CD4-positive, alpha-beta T cell treated with Interleukin-21 for 1 hour (primary cell): ENCODE measurements around the gene IQGAP2.
"Not testable (repeated sequence)": the region's sequence is repeated elsewhere in the genome, so short reads cannot be mapped to it uniquely, and the experiment has no call there.

Experiments used
- DNase-seq: peaks from one replicate; pipeline ENCODE4 v3.0.0-alpha.2; 2020

IQGAP2 gene

DNA sequence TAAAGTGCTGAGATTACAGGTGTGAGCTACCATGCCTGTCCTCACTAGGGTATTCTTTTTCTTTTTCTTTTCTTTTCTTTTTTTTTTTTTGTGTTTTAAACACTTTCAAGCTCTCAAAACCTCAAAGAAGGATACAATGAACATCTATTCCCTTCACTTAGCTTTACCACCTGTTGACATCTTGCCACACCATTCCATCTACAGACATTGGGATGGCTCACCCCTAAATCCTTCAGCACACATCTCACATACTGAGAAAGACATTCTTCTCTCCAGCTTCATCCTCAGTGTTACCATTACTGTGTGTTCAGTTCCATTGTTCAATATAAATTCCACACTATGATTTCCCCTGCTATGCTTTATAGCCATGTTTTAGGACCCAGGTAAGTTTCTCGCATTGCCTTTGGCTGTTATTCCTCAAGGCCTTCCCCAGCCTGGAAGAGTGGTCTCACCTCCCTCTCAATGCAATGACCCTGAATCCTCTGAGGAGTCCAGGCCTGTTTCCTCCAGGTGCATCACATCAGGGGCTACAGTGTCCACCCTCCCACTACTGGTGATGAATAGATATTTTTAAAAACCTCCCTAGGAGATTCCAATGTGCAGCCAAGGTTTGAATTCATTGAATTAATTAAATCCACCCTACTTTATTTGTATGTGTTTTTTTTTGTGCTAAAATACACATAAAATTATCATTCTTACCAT is 16.7 kb downstream of the IQGAP2 start:
- DNase-seq, result no peak

DNA sequence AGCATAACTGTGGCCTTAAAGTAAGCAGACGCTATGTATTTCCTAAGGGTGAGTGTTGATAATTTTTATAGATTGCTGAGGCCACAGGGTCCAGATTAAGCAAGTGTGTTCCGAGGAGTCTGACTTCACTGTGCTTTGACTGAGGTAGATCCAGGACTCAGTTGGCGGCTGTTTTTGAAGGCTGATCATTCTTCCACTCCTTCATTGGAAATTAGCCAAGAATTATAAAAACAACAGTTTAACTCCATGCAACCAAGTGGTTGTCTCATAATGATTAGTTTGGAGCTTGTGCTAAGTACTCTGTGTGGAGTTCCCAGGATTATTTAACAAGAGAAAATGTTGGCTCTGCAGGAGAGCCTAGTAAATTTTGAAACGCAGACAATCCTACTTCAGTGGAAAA is 19.1 kb downstream of the IQGAP2 start:
- DNase-seq, result no peak

DNA sequence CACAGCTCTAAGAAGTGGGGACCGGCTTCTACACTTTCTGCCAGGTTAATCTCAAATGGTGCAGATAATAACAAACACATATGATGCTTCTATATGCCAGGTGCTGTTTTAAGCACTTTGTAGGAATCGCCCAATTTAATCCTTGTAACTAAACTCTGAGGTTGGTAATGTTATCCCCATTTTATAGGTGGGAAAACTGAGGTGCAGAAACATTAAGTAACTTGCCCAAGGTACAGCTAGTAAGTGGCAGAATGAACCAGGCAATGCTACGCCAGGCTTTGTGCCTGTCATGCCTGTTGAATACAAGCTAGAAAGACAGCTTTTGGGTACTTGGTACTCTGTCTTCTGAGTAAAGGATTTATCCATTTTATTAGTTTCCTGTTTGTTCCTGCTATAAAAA is 19.7 kb downstream of the IQGAP2 start:
- no peak for DNase-seq

DNA sequence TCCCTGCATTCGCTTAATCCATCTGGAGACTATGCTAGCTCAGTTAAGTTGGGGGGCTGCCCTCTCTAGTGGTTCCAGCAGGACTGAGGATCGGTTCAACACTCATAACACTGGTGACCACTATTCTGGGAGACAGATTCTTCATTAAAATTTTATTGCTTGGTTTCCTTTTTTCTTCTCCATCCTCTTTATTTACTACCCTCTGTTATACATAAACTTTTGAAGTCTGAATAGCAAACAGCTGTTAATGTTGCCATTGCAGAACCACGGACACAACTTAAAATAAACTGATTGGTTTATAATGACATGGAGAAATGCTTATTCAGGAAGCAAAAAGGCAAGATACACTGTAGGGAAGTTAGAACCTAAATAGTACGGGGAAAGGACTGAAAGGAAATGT is 22.1 kb downstream of the IQGAP2 start:
- no peak for DNase-seq

DNA sequence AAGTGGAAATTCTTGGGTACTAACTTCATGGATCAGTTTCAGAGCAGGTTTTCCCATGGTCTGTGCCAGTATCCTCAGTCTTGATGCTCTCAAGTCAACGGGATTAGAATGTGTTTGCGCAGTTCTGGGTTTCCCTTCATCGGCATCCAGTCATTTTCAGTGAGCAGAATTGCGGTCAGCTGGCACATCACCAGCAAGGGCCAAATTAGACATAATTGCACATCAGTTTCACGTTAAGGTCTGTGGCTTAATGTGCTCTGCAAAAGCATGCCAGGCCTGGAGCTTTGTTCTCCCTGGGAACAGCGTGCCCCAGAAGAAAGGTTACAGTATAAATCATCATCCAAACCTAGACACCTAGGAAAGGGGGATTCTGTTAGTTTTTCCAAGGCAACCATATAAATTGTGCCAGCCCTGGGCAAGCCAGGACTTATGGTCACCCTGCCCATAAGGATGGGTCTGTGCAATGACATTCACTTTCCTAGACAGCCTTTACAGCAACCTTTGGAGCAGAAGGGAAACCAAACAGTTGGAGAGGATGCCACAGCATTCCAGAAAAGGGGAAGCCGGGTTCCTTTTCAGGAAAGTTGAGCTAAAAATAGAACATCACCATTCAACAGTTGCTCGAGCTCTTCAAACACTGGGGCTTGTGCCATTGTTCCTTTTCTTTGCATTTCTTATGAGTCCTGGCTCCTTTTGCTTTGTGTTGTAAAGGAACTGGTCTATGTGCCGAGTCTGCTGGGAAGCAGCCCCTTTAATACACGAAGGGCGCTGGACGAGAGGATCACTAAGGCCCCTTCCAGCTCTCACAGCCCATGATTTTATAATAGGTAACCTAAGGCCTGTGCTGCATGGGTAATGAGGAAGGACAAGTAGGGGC is 23.1 kb downstream of the IQGAP2 start:
- no peak for DNase-seq

DNA sequence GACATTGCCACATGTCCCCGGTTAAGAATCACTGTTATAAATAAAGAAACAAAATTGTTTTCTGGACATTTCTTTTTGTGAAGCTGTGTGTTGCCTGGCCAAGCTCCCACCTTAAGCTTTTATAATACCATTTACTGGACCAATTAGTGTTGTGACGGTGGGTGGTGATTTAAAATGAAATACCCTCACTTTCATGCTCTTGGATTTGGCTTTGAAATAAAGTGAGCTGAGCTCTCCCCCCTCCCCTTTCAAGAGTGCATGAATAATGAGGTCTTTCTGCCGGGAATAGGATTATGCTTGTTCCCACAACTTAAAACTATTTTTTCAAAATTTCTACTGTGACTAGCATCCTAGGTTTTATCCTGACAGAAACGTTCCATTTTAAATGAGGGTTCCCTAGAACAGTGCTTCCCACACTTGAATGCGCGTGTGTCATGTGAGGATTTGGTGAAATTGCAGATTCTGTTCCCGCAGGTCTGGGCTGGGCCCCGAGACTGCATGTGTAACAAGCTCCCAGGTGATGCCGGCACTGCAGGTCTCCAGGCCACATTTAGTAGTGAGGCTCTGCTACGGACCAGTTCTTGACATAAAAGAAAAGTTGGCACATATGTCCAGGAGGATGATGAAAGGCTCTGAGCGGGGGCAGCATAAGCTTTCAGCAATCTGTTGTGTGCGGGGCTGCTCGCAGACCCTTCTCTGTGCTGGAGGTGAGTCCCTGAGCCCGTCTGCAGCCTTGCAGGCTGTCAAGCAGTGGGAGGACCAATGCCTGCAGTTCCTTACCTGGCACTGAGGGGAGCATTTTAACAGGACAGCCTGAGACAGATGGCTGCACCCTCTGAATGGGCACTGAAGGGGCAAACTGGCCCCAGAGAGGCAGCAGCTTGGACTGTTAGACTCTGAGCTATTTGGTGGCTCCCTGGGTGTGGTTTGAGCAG is 24.4 kb downstream of the IQGAP2 start:
- DNase-seq, result no peak

DNA sequence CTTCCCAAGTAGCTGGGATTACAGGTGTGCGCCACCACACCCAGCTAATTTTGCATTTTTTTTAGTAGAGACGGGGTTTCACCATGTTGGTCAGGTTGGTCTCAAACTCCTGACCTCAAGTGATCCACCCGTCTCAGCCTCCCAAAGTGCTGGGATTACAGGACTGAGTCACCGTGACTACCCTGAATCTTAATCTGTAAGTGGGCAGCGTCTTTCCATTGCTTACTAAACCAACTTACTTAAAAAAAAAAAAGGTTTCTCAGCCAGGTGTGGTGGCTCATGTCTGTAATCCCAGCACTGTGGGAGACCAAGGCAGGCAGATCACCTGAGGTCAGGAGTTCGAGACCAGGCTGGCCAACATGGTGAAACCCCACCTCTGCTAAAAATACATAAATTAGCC is 25.5 kb downstream of the IQGAP2 start:
- DNase-seq, result not testable (repeated sequence)

DNA sequence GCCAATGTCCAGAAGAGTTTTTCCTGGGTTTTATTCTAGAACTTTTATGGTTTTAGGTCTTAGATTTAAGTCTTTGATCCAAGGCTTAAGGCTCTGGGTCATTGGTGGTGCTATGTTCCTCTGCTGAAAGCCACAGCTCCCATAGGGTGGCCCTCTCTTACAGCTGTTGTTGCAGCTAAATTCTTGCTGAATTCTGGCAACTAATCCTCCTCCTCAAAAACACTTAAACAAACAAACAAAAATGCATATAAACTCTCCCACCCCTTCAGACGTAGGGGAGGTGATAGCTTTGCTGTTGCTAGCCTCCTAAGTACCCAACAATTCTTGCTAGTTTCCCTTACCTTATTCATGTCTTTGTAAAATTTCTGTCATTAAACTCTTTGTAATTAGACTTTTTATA is 30.2 kb downstream of the IQGAP2 start:
- DNase-seq, result no peak

DNA sequence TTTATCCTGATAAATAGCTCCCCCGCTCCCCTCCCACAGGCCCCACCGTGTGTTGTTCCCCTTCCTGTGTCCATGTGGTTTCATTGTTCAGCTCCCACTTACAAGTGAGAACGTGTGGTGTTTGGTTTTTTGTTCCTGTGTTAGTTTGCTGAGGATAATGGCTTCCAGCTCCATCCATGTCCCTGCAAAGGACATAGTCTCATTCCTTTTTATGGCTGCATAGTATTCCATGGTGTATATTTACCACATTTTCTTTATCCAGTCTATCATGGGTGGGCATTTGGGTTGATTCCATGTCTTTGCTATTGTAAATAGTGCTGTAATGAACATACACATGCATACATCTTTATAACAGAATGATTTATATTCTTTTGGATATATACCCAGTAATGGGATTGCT is 34.4 kb downstream of the IQGAP2 start:
- not testable (repeated sequence) for DNase-seq

DNA sequence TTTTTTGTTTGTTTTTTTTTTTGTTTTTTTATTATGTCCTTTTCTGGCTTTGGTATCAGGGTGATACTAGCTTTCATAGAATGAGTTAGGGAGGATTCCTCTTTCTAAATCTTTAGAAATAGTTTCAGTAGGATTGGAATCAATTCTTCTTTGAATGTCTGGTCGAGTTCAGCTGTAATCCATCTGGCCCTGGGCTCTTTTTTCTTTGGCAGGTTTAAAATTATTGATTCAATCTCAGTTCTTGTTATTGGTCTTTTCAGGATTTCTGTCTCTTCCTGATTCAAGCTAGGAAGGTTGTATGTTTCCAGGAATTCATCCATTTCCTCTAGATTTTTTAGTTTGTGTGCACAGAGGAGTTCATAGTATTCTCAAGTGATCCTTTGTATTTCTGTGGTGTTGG is 34.9 kb downstream of the IQGAP2 start:
- no peak for DNase-seq

DNA sequence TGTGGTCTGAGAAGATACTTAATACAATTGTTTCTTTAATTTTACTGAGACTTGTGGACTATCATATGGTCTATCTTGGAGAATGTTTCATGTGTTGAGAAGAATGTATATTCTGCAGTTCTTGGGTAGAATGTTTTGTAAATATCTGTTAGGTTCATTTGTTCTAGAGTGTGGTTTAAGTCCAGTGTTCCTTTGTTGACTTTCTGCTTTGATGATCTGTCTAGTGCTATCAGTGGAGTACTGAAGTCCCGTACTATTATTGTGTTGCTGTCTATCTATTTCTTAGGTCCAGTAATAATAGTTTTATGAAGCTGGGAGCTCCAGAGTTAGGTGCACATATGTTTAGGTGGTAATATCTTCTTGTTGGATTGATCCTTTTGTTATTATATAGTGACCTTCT is 36.1 kb downstream of the IQGAP2 start:
- DNase-seq, result no peak

DNA sequence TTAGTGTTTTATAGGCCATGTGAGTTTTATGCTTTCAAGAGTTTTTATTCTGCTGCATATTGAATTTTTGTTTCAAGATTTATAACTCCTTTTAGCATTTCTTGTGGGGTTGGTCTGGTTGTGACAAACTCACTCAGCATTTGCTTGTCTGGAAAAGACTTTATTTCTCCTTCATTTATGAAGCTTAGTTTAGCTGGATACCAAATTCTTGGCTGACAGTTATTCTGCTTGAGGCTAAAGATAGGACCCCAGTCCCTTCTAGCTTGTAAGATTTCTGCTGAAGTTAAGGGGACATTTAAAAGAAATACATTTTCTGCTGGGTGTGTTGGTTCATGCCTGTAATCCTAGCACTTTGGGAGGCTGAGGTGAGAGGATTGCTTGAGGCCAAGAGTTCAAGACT is 36.8 kb downstream of the IQGAP2 start:
- no peak for DNase-seq

DNA sequence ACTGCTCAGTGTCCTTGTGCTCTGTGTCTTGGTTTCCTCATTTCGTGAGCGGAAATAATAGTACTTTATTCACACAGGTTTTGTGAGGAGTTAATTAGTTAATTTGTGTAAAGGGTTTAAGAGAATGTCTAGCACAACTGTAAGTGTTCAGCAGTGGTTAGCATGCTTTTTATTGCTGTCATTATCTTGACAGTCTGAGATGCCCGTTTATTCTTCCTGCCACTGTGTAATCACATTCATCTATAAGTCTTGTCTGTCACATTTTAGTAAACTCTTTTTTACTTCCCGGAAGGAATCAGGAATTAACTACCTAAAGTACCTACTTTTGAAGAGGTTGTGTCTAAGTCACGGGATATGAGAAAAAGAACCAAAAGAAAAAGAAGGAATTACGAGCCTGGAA is 38.0 kb downstream of the IQGAP2 start:
- no peak for DNase-seq

DNA sequence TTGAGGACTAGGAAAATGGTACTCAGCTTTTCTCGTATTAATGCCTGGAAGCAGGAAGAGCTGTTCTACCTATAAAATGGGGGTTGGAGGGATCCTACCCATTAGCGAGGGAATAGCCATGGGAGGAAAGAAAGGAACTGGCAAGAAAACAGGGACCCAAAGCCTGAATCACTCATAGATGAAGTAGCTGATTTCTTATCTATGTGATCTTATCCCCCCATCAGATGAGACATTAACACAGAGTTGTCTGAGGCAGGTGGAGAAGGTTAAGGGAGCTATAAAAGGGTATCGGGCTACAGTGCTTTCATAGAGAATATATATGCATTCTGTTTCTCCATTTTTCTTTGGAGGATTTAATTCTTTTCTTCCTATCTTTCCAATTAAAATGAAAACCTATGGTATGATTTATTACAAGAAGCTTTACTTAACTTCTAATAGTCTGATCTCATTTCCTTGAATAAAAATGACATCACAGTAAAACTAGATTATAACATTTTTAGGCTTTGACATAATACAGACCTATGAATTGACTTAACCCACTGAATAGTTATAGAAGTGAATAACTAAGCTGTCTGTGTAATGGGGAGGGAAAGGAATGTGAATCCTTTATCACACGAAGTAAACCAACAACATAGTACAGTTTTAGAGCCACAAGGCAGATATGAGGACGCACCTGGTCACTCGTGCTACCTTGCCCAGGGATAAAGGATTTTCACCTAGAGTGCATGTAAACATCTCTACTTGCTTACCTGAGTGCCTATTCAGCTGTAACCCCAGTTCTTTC is 39.0 kb downstream of the IQGAP2 start:
- no peak for DNase-seq

DNA sequence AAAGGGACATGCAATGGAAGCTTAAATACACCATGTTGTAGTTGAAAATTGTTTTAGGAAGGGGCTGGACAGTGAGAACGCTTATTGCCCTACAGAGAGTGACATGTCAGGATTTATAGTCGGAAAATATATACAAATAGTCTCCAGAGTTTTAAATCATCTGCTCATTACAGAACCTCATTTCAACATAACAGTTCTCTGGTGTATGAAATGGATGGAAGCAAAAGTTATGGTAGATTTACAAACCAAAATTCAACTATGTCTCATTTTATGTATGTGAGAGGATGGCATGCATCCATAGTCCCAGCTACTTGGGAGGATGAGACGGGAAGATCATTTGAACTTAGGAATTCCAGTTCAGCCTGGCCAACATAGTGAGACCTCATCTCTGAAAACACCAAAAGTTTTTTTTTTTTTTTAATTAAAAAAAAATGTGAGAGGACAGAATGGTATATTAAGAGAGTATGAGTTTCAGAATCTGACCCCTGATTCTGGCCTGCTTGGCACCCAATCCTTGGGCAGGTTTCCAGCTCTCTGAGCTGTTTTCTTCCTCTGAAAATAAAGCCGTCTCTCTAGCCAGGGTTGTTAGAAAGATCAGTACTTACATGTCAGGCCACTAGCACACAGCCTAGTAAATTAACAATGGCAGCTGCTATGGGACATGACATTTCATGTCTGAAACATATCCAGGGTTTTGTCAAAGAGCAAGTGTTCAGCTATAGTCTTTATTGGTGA is 40.1 kb downstream of the IQGAP2 start:
- DNase-seq, result no peak

DNA sequence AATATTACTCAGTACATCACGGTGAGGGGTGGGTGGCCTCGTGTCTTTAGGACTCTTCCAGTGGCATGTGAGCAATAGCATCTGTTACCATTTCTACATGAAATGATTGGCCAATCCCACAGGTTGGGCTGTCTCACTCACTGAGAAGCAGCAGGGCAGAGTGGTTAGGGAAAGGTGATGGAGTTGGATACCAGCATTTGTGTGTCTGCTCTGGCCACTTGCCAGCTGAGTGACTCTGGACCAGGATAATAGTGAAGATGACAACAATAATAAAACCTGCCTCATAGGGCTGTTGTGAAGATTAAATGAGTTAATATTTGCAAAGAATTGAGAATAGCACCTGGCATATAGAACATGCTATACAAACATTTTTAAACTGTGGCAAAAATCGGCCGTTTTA is 42.0 kb downstream of the IQGAP2 start:
- no peak for DNase-seq

DNA sequence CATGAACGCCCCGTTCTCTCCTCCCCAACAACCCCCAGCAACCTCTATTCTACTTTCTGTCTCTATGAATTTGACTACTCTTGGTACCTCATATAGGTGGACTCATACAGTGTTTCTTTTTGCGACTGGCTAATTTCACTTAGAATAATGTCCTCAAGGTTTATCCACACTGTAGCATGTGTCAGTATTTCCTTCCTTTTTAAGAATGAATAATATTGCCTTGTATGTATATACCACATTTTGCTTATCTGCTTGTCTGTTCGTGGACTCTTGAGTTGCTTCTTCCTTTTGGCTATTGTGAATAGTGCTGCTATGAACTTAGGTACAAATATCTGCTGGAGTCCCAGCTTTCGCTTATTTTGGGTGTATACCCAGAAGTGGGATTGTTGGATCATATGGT is 42.7 kb downstream of the IQGAP2 start:
- no peak for DNase-seq

DNA sequence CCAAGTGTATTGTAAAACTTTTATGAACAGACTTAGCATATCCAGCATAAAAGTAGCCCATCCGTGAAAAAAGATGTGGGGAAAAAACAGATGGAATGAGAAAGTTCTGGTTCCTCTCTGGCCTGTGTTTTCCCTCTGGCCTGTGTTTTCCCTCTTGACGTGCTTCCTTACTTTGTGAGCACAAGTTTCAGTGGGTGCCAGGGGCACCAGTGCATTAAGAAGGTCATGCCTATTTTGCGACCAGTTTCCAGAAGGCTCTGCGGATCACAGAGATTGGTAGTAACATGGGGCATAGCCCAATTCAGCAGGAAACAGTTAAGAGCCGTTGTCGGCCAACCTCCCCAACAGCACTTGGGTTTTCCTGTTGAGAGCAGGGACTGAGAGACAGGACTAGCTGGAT is 43.7 kb downstream of the IQGAP2 start:
- DNase-seq, result no peak

DNA sequence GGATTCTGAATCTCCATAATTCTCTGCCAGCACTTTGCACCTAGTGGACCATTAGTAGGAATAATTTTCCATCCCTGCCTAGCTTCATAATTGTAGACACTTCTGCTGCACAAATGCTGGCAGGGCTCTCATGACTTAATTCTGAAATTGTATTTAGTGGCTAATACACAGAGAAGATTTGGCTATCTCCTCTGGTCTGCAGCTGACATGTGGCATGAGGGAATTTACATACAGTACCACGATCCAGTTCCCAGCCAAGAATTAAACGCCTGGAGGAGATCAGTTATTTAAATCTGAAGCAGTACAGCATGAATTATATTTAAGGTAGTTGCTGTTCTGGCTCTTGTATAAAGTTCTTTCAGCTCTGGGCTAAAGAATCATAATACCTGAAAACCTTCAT is 46.5 kb downstream of the IQGAP2 start:
- no peak for DNase-seq

DNA sequence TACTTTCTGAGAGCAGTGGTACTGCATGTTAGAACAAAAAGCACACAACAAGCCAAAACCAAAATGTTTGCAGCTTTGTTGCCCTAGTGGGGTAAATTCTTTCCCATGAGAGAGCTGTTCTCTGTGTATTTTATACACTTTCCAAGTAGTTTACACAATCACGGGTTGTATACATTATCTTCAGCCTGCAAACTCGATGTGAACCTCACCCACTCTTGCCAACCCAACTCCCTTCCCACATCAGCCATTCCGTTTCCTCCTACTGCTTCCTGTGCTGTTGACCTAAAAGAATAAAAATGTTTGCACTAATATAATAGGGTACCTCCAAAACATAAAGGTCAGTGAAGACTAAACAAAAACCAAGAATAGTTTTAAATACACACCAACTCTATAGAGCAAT is 47.0 kb downstream of the IQGAP2 start:
- no peak for DNase-seq

DNA sequence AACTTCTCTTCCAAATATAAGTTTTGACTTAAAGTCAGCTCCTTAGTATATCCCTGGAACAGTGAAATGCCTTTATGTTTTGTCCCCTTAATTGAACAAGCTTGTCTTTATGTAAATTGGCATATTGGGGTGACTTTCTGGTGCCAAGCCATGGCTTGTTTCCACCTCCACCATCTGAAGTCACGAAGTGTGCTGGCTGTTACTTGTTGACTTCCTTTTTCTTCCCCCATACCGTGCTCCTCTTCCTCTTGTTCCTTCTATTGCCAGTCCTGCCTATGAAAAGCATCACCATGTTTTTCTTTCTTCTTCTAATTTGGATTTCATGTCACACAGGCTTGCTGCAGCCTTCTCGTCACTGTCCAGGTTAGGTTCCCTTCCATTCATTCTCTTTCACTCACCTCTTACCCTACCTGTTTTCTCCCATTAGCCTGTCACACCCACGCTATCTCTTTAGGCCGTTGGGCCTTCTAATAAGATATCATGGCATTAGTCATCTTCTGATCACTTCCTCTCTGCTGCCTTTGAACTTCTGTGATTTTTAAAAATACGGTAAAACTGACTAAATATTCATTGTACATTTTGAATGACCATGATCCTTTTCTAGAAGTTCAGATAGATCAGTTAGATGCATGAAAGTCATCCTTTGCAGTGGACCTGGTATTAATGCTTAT is 48.1 kb downstream of the IQGAP2 start:
- no peak for DNase-seq
